Naive thymus-derived CD4-positive, alpha-beta T cell (primary cell): ENCODE data around the gene GDAP1L1. TPM values are rescaled to one million over a fixed set of nuclear protein-coding genes. Genes with fewer than 3 reads are reported as not detected.

Source experiments
- ATAC-seq: fragments of 150-1000 bp; cut with Tn5 transposase; 2 replicates; pipeline ENCODE4 v1.10.0; 2021; ENCODE audit warnings: mild to moderate bottlenecking, moderate library complexity
- CTCF ChIA-PET: fragments of 350-600 bp; sonication (Branson Sonifier 250); formaldehyde crosslinking; loops from one replicate; lab custom pipeline; 2021; ENCODE audit warnings: antibody characterized with exemption; lab: Charles Lee
- POLR2A ChIA-PET: fragments of 350-600 bp; sonication (Branson Sonifier 250); formaldehyde crosslinking; loops from one replicate; lab custom pipeline; 2021; ENCODE audit warnings: antibody characterized with exemption, inconsistent platforms; lab: Charles Lee
- DNase-seq, 9 donors: peaks; one replicate each; pipeline versions ENCODE4 v3.0.0 to v3.0.0-alpha.2; 2020 to 2022; ENCODE audit warnings: mixed read lengths in 1 of 9
- H3K27ac ChIP-seq: one replicate; pipeline ENCODE4 v1.7.0; 2013; ENCODE audit warnings: mild to moderate bottlenecking, low read depth, low read length, moderate library complexity
- H3K27me3 ChIP-seq, 2 donors: one replicate each; pipeline ENCODE4 v1.7.0; 2013; ENCODE audit warnings: low read length in 2 of 2, mild to moderate bottlenecking in 2 of 2, moderate library complexity in 2 of 2; ENCODE audit not compliant: control insufficient read depth in 2 of 2, insufficient read depth in 2 of 2
- H3K36me3 ChIP-seq, 3 experiments: 1 replicate in 2 of 3; 2 replicates in 1 of 3; pipeline ENCODE4 v1.7.0; 2013; ENCODE audit warnings: low read length in 3 of 3, mild to moderate bottlenecking in 3 of 3, moderate library complexity in 1 of 3; ENCODE audit not compliant: insufficient read depth in 3 of 3, control insufficient read depth in 2 of 3
- H3K4me1 ChIP-seq, 2 donors: one replicate each; pipeline ENCODE4 v1.7.0; 2013; ENCODE audit warnings: low read length in 2 of 2, mild to moderate bottlenecking in 2 of 2, moderate library complexity in 1 of 2; ENCODE audit not compliant: control insufficient read depth in 2 of 2, insufficient read depth in 2 of 2
- H3K4me3 ChIP-seq: 2 replicates; pipeline ENCODE4 v1.7.0; 2013; ENCODE audit warnings: mild to moderate bottlenecking, low read length
- H3K9me3 ChIP-seq, 3 experiments: 1 replicate in 2 of 3; 2 replicates in 1 of 3; pipeline ENCODE4 v1.7.0; 2013; ENCODE audit warnings: low read length in 3 of 3; ENCODE audit not compliant: control insufficient read depth in 2 of 3
- H3K27ac Mint-ChIP-seq, 9 donors: one replicate each; pipeline ENCODE4 v1.8.0; 2020 to 2022; ENCODE audit warnings: mixed read lengths in 9 of 9, mild to moderate bottlenecking in 8 of 9, moderate library complexity in 5 of 9, inconsistent platforms in 2 of 9
- H3K27me3 Mint-ChIP-seq, 5 donors: one replicate each; pipeline ENCODE4 v1.8.0; 2021 to 2022; ENCODE audit warnings: mixed read lengths in 5 of 5, mild to moderate bottlenecking in 1 of 5
- H3K36me3 Mint-ChIP-seq, 5 donors: one replicate each; pipeline ENCODE4 v1.8.0; 2020 to 2022; ENCODE audit warnings: mixed read lengths in 5 of 5, mild to moderate bottlenecking in 3 of 5, inconsistent platforms in 1 of 5
- H3K4me1 Mint-ChIP-seq, 7 donors: one replicate each; pipeline ENCODE4 v1.8.0; 2020 to 2022; ENCODE audit warnings: mixed read lengths in 7 of 7, mild to moderate bottlenecking in 3 of 7, inconsistent platforms in 1 of 7
- H3K4me3 Mint-ChIP-seq, 10 donors: one replicate each; pipeline ENCODE4 v1.8.0; 2020 to 2022; ENCODE audit warnings: mild to moderate bottlenecking in 10 of 10, mixed read lengths in 10 of 10, moderate library complexity in 6 of 10, inconsistent platforms in 2 of 10
- H3K9me3 Mint-ChIP-seq, 11 donors: one replicate each; pipeline ENCODE4 v1.8.0; 2020 to 2022; ENCODE audit warnings: mixed read lengths in 11 of 11, mild to moderate bottlenecking in 4 of 11, inconsistent platforms in 1 of 11, moderate library complexity in 1 of 11
- intact Hi-C, 2 donors: fragments of 100-400 bp; cut with micrococcal nuclease; formaldehyde crosslinking; loops; one replicate each; pipeline ENCODE4 v1.15.1; 2023
- polyA plus RNA-seq, 2 donors: library from polyadenylated mRNA; unstranded; fragments of 300-500 nt; fragmentation: Illumina TruSeq; gene quantifications; one replicate each; pipeline ENCODE4 v1.2.3, GENCODE V29; 2021
- total RNA-seq, 6 experiments: library from RNA in 5 of 6; stranded (reverse) in 5 of 6; gene quantifications; 1 replicate in 5 of 6; 2 replicates in 1 of 6; pipeline ENCODE4 v1.2.3 and lab custom pipeline; 2021 to 2026

Gene GDAP1L1
- total and polyA plus RNA-seq, 7 experiments from 2014 or later: not detected

- Histone ChIP-seq H3K27ac (no peak overlapping the region), H3K4me3 (no peak overlapping the region), H3K9me3 (no peaks in the 10 kb centered on the region), H3K27me3 (no peaks in the 10 kb centered on the region), H3K4me1 (peaks cover 0 to 5% of the 10 kb centered on the region in 2 donors), H3K36me3 (no peaks in the 10 kb centered on the region)
- intact Hi-C loops: no loop called here
- H3K36me3 Mint-ChIP-seq: peaks cover 0 to 15% (median 0%) of the 10 kb centered on the region in 5 donors
- peaks cover 0 to 1% (median 0%) of the 10 kb centered on the region in 11 donors for H3K9me3 Mint-ChIP-seq
- no peak for ATAC-seq
- ChIA-PET CTCF (interaction anchor here (1.5 kb wide), 1 partner anchor 29 kb away, joined by 3 read pairs; the partner anchor contains the start of gene FITM2), POLR2A (no interaction called here)
- peaks cover 0 to 4% (median 0%) of the 10 kb centered on the region in 5 donors for H3K27me3 Mint-ChIP-seq
- H3K4me1 Mint-ChIP-seq: peaks cover 0 to 5% (median 0%) of the 10 kb centered on the region in 7 donors
- no peak overlapping the region for H3K4me3 Mint-ChIP-seq
- no peak for DNase-seq
- H3K27ac Mint-ChIP-seq: no peak overlapping the region
These were observed 35.1 kb downstream of the GDAP1L1 start for GRCh38 chr20:44282192-44282591.

- no peak for DNase-seq
- H3K36me3 Mint-ChIP-seq: peaks cover 0 to 15% (median 9%) of the 10 kb centered on the region in 5 donors
- H3K36me3 ChIP-seq: no peaks in the 10 kb centered on the region
- H3K9me3 ChIP-seq: no peaks in the 10 kb centered on the region
- ATAC-seq: no peak
- ChIA-PET POLR2A (interaction anchor here (1.0 kb wide), 1 partner anchor 66 kb away, joined by 4 read pairs; no protein-coding TSS in a partner anchor), CTCF (interaction anchor here (2.1 kb wide), 1 partner anchor 67 kb away, joined by 6 read pairs; no protein-coding TSS in a partner anchor)
- H3K27ac ChIP-seq: no peak overlapping the region
- intact Hi-C loops: no loop called here
- H3K27me3 Mint-ChIP-seq: peaks cover 0 to 6% (median 0%) of the 10 kb centered on the region in 5 donors
- peaks cover 0 to 5% of the 10 kb centered on the region in 2 donors for H3K4me1 ChIP-seq
- no peak overlapping the region for H3K4me3 Mint-ChIP-seq
- H3K27ac Mint-ChIP-seq: no peak overlapping the region
- no peaks in the 10 kb centered on the region for H3K27me3 ChIP-seq
- peaks cover 0 to 5% (median 0%) of the 10 kb centered on the region in 7 donors for H3K4me1 Mint-ChIP-seq
- no peak overlapping the region for H3K4me3 ChIP-seq
- peaks cover 0 to 7% (median 0%) of the 10 kb centered on the region in 11 donors for H3K9me3 Mint-ChIP-seq
These were observed 36.9 kb downstream of the GDAP1L1 start for GRCh38 chr20:44284032-44284431.

DNA sequence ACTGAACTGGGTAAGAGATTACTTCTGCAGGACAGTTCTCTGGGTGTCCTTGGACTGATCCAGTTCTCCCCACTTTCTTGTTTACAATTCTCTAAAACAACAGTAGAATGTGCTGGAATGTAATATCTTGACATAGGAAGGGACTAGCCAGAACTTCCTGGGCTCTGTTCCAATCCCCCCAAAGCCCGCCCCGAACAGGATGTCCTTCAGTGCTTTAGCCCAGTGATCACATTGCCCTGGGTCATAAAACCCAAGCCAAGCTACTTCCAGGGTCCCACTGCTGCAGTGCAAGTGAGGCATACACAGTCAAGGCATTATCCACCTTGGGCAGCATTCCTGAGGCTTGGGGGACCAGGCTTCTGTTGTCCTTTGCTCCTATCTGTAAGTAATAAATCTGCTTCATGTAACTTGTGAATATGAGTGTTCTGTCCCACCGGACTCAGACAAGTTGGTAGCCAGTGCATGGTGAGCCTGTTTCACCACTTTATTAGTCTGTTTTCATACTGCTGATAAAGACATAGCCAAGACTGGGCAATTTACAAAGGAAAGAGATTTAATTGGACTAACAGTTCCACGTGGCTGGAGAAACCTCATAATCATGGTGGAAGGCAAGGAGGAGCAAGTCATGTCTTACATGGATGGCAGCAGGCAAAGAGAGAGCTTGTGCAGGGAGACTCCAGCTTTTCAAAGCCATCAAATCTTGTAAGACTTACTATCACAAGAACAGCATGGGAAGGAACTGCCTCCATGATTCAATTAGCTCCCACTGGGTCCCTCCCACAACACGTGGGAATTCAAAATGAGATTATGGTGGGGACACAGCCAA, 40.4 kb downstream of the GDAP1L1 start:
- ChIA-PET POLR2A (interaction anchor here (0.7 kb wide), 1 partner anchor 387 kb away, joined by 3 read pairs; no protein-coding TSS in a partner anchor), CTCF (interaction anchor here (3.3 kb wide), 1 partner anchor 70 kb away, joined by 22 read pairs; no protein-coding TSS in a partner anchor)
- no peaks in the 10 kb centered on the region for H3K27me3 ChIP-seq
- no peak overlapping the region for H3K27ac ChIP-seq
- H3K4me3 Mint-ChIP-seq: no peak overlapping the region
- peaks cover 0 to 6% (median 0%) of the 10 kb centered on the region in 5 donors for H3K27me3 Mint-ChIP-seq
- peaks cover 0 to 8% (median 0%) of the 10 kb centered on the region in 11 donors for H3K9me3 Mint-ChIP-seq
- peak overlapping the region in 1 of 9 donors; percentile 55 for H3K27ac Mint-ChIP-seq
- H3K4me3 ChIP-seq: no peak overlapping the region
- peaks cover 0 to 5% of the 10 kb centered on the region in 2 donors for H3K4me1 ChIP-seq
- H3K36me3 ChIP-seq: peaks cover 0 to 10% (median 0%) of the 10 kb centered on the region in 3 experiments
- no peak for ATAC-seq
- H3K9me3 ChIP-seq: no peaks in the 10 kb centered on the region
- intact Hi-C loops: loop anchor here in 1 of 2 donors (1.0 kb wide), 1 partner anchor 70 kb away; no protein-coding TSS in a partner anchor
- DNase-seq: no peak
- peaks cover 0 to 5% (median 0%) of the 10 kb centered on the region in 7 donors for H3K4me1 Mint-ChIP-seq
- peaks cover 2 to 38% (median 32%) of the 10 kb centered on the region in 5 donors for H3K36me3 Mint-ChIP-seq

DNA sequence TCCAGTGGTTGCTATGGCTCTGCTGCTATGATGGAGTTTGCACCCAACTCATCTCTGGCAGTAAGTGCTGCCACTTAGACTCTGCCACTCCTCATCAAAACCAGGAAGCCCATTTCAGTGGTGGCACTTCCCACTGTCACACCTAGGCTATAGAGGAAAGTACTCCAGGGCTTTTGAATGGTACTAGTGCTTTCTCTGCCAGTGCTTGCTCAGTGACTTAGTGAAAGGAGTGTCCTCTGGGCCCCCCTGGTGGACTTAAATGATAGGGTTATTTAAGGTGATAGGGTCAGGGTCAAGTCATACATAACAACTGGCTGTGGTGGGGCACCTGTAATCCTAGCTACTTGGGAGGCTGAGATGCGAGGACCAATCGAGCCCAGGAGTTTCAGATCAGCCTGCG, 41.1 kb downstream of the GDAP1L1 start:
- Mint-ChIP-seq H3K36me3 (peaks cover 2 to 38% (median 32%) of the 10 kb centered on the region in 5 donors), H3K4me1 (peaks cover 0 to 5% (median 0%) of the 10 kb centered on the region in 7 donors), H3K27me3 (peaks cover 0 to 6% (median 0%) of the 10 kb centered on the region in 5 donors), H3K9me3 (peaks cover 0 to 8% (median 0%) of the 10 kb centered on the region in 11 donors), H3K4me3 (no peak overlapping the region), H3K27ac (no peak overlapping the region)
- H3K4me1 ChIP-seq: peaks cover 0 to 5% of the 10 kb centered on the region in 2 donors
- DNase-seq (peak in 3 of 9 donors; percentile 4 to 13 (median 7)), ATAC-seq (no peak)
- H3K9me3 ChIP-seq: no peaks in the 10 kb centered on the region
- no peak overlapping the region for H3K4me3 ChIP-seq
- intact Hi-C loops: loop anchor here in 1 of 2 donors (1.0 kb wide), 1 partner anchor 71 kb away; no protein-coding TSS in a partner anchor
- peaks cover 0 to 10% (median 0%) of the 10 kb centered on the region in 3 experiments for H3K36me3 ChIP-seq
- CTCF ChIA-PET: interaction anchor here (3.3 kb wide), 1 partner anchor 71 kb away, joined by 22 read pairs; no protein-coding TSS in a partner anchor
- POLR2A ChIA-PET: no interaction called here
- no peaks in the 10 kb centered on the region for H3K27me3 ChIP-seq
- H3K27ac ChIP-seq: no peak overlapping the region

DNA sequence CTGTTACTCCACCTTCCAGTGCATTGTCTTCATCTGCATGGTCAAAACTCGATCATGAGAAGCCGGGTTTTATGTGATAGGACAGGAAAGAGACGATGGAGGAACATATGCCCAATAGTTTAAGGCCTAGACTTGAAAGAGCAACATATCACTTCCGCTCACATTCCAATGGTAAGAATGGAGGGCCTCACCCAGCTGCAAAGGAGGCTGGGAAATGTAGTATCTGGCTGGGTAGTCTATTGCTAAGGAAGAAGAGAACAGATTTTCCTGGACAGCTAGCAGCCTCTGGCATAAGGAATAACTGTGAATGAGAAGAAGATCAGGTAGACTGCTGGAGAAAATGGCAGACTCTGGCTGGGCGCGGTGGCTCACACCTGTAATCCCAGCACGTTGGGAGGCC, 44.6 kb downstream of the GDAP1L1 start:
- H3K4me1 Mint-ChIP-seq: peaks cover 0 to 8% (median 4%) of the 10 kb centered on the region in 7 donors
- intact Hi-C loops: no loop called here
- H3K9me3 Mint-ChIP-seq: peaks cover 0 to 8% (median 0%) of the 10 kb centered on the region in 11 donors
- Histone ChIP-seq H3K36me3 (peaks cover 0 to 10% (median 0%) of the 10 kb centered on the region in 3 experiments), H3K27me3 (no peaks in the 10 kb centered on the region), H3K9me3 (no peaks in the 10 kb centered on the region), H3K4me1 (no peaks in the 10 kb centered on the region), H3K27ac (no peak overlapping the region), H3K4me3 (no peak overlapping the region)
- no peak for DNase-seq
- H3K36me3 Mint-ChIP-seq: peaks cover 2 to 47% (median 32%) of the 10 kb centered on the region in 5 donors
- H3K4me3 Mint-ChIP-seq: no peak overlapping the region
- ChIA-PET POLR2A (no interaction called here), CTCF (interaction anchor here (1.1 to 1.7 kb wide), 2 partner anchors 19 to 76 kb away, joined by 3 to 4 read pairs; partner anchors contain the start of gene FITM2)
- no peak for ATAC-seq
- peaks cover 0 to 6% (median 0%) of the 10 kb centered on the region in 5 donors for H3K27me3 Mint-ChIP-seq
- no peak overlapping the region for H3K27ac Mint-ChIP-seq

- intact Hi-C loops: no loop called here
- no peak for DNase-seq
These were observed 48.9 kb downstream of the GDAP1L1 start for GRCh38 chr20:44296011-44296410.

More at GRCh38 chr20:44296011-44296410, 48.9 kb downstream of the GDAP1L1 start:
- ATAC-seq: no peak
- Histone ChIP-seq H3K27ac (no peak overlapping the region), H3K36me3 (no peaks in the 10 kb centered on the region), H3K4me1 (no peaks in the 10 kb centered on the region), H3K27me3 (no peaks in the 10 kb centered on the region), H3K9me3 (no peaks in the 10 kb centered on the region), H3K4me3 (no peak overlapping the region)
- ChIA-PET POLR2A (interaction anchor here (0.9 kb wide), 1 partner anchor 10 kb away, joined by 3 read pairs; no protein-coding TSS in a partner anchor), CTCF (interaction anchor here (1.1 kb wide), 1 partner anchor 16 kb away, joined by 4 read pairs; no protein-coding TSS in a partner anchor)
- Mint-ChIP-seq H3K9me3 (peaks cover 0 to 3% (median 0%) of the 10 kb centered on the region in 11 donors), H3K4me1 (peaks cover 0 to 13% (median 4%) of the 10 kb centered on the region in 7 donors), H3K27ac (peak overlapping the region in 2 of 9 donors; percentile 7 to 74), H3K4me3 (no peak overlapping the region), H3K27me3 (no peaks in the 10 kb centered on the region), H3K36me3 (peaks cover 0 to 23% (median 6%) of the 10 kb centered on the region in 5 donors)
